WI38 (cell line): Measurements from ENCODE around the gene ARHGAP26.

Experiments
- H3K4me3 ChIP-seq: 2 replicates; pipeline ENCODE4 v1.5.1; 2011; ENCODE audit warnings: low read depth, mild to moderate bottlenecking, control low read depth, low read length
- CTCF ChIP-seq: IDR thresholded peaks from 2 replicates; pipeline ENCODE4 v1.5.1; 2012; ENCODE audit warnings: low read depth, mild to moderate bottlenecking, control low read depth, low read length

ARHGAP26 gene

DNA sequence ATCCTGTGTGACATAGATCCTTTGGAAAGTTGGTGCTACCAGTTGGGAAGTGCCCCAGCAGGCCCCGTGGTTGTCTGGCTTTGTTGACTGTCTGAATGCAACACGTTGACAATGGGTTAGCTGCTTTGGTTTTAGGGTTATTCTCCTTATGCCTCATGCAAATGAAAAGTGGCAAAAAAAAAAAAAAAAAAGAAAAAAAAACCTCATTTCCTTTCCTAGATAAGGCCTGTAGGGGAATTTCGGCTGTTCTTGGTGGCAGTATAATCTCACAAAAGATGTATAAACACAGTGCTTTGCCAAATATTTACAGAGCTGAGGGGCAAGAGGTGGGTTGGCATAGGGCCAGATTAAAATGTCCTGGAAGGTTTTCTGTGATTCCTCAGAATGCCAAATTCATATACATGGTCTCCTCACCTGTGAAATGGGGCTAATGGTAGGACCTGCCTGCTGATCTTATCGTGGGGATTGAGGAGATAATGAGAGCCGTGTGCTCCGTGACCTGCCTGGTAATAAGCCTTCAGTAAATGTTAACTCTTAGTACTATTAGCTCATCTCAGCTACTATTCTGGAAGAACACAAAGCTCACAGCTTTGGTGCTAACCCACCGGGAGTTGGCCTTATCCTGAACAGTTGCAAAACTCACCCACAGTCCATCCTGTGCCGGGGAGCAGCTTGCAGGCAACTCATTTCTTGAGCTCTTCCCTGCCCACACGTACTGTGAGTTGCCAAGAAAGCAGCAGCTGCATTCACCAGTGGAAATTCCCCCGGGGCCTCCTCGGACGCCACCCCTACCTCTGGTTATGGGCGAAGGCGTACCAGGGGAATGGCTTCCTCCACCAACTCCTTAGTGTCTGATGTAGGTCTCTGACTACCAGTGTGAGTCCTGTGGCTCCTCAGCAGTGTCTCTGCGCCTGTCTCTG is 413.0 kb downstream of the ARHGAP26 start:
- TF ChIP-seq CTCF, result no peak
- H3K4me3 ChIP-seq, result no peak overlapping the region

DNA sequence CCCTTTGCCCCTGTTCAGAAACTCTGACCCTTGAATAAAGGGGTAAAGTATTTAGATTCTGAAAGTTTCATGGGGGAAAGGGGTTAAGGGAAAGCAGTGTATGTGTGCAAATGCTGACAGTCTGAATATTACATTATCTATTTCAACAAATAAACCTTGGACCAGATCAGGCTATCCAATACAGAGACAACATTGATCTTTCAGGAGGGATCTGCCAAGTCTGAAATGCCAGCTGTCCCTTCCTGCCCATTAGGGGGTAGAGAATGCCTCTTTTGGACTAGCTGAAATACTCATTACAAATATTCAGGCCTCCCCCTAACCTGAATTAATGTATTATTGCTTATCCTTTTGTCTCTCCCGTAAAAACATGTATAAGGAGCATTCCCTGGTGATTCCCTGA is 413.8 kb downstream of the ARHGAP26 start:
- TF ChIP-seq CTCF, result no peak
- no peak overlapping the region for H3K4me3 ChIP-seq

DNA sequence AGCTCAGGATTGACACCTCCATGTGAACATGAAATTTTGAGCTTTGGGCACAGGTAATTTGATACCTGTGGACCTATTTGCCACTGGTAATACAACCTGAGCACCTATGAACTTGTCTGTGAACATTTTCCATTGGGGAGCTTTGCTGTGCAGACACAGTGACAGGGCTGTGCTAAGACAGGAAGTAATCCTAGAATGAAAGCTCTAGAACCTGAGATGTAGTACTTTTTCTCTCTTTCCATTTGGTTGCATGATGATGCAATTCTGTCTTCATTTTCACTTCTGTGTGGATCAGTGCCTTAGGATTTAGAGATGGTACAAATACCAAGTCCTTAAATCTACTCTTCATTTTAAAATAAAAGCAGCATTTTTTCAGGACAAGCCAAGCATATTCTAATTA is 416.4 kb downstream of the ARHGAP26 start:
- TF ChIP-seq CTCF, result no peak
- H3K4me3 ChIP-seq, result no peak overlapping the region

DNA sequence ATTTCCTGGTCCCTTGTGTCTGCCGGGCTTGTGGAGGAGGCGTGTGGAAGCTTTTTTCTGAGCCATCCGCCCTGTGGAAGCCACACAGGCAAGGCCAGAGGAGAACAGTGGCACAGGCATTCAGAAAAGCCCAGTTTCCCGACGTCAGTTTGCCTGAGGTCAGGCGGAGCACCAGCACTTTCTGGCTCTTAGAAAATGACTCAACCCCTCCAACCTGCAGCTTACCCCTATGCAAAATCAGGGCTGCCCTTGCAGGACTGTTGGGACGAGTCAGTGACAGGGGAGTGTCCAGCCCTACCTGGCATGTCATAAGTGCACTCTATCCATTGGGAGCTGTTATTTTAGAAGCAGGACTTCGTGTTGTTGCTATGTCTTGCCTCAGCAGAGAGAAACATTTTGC is 417.3 kb downstream of the ARHGAP26 start:
- TF ChIP-seq CTCF, result no peak
- H3K4me3 ChIP-seq, result no peak overlapping the region

- no peak overlapping the region for H3K4me3 ChIP-seq
- no peak for TF ChIP-seq CTCF
These were observed 417.9 kb downstream of the ARHGAP26 start for GRCh38 chr5:143188083-143188482.

DNA sequence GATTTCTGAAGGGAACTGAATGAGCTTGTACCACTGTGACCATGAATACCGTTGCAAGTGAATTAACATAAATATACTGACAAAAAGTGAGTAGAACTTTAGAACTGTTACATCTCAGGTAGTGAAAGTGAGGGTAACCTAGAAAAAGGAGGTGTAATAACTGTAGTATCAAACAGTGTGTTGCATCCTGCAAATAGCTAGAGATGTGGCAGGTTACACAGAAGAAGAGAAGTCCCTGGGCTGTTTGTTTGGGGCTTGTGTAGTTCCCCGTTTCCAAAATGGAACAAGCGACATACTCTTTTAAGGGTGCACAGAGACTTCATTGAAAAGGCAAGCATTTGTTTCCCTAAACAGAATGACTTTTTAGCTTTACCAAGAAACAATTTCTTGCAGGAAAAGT is 418.5 kb downstream of the ARHGAP26 start:
- no peak for TF ChIP-seq CTCF
- H3K4me3 ChIP-seq, result no peak overlapping the region

- TF ChIP-seq CTCF, result no peak
- no peak overlapping the region for H3K4me3 ChIP-seq
These were observed 420.2 kb downstream of the ARHGAP26 start for GRCh38 chr5:143190260-143190810.
